Fibroblast of lung (primary cell): ENCODE results near the gene ETNPPL.

Experiments
- CTCF ChIP-seq, 2 donors: IDR thresholded peaks in 1 of 2; conservative IDR thresholded peaks in 1 of 2; 1 replicate in 1 of 2; 2 replicates in 1 of 2; pipeline ENCODE4 v1.5.1; 2011 to 2012; ENCODE audit warnings: low read length in 2 of 2, control low read depth in 1 of 2, inconsistent platforms in 1 of 2, low read depth in 1 of 2, mild to moderate bottlenecking in 1 of 2
- EZH2 ChIP-seq: IDR thresholded peaks from 2 replicates; pipeline ENCODE4 v1.5.1; 2012; ENCODE audit warnings: low read length, control low read depth, mild to moderate bottlenecking; ENCODE audit errors: missing control alignments

GRCh38 chr4:108762559-108763225 is at the start of gene ETNPPL:
- TF ChIP-seq CTCF (conservative IDR thresholded peaks at IDR 0.05 in 1 of 2, IDR thresholded peaks at IDR 0.05 in 1 of 2; ENCODE audit: low read depth in 1 of 2, low read length in 2 of 2) (no peak), EZH2 (no peak)
